HepG2 (cell line): ENCODE results near the gene WWC1. TPM values are rescaled to one million over a fixed set of nuclear protein-coding genes. Genes with fewer than 3 reads are reported as not detected.

Source experiments
- ATAC-seq: fragments of 200-7000 bp; cut with Tn5 transposase; 3 replicates; pipeline ENCODE4 v1.9.1; 2020; ENCODE audit warnings: mild to moderate bottlenecking, moderate library complexity
- BruUV-seq: library from RNA; stranded (reverse); fragments of 400-500 nt; replicated peaks from 2 replicates; lab custom pipeline; 2021; lab: Mats Ljungman, UMichigan
- CTCF ChIA-PET: fragments of 300-600 bp; formaldehyde crosslinking; extraction: SDS; loops from one replicate; lab custom pipeline; 2021; ENCODE audit warnings: low total read pairs, inconsistent platforms, low intra/inter-chr PET ratio; lab: Yijun Ruan, JAX
- POLR2A ChIA-PET: fragments of 350-600 bp; sonication (Branson Sonifier 250); formaldehyde crosslinking; loops from one replicate; lab custom pipeline; 2020; ENCODE audit warnings: antibody characterized with exemption, inconsistent platforms; lab: Yijun Ruan, JAX
- DNase-seq: peaks from one replicate; pipeline ENCODE4 v3.0.0-alpha.2; 2015; ENCODE audit warnings: low spot score
- FAIRE-seq: peaks from 3 replicates; lab custom pipeline; 2011; peaks lifted over from hg19 to GRCh38; lab: Jason Lieb, UNC
- H2AFZ ChIP-seq: one replicate; pipeline ENCODE4 v1.6.1; 2011; ENCODE audit warnings: low read length, inconsistent platforms
- H3K27ac ChIP-seq: fragments of 300-600 bp; 3 replicates; pipeline ENCODE4 v1.8.0; 2011; ENCODE audit warnings: mixed run types, mild to moderate bottlenecking, mixed read lengths, low read length, inconsistent platforms; ENCODE audit not compliant: insufficient read depth; ENCODE audit errors: extremely low read length
- H3K27me3 ChIP-seq, 2 experiments: fragments of 200-600 bp in 1 of 2; 2 replicates in 1 of 2; 3 replicates in 1 of 2; pipeline versions ENCODE4 v1.6.0 to v1.8.0; 2011; ENCODE audit warnings: low read length in 2 of 2, mild to moderate bottlenecking in 2 of 2, moderate library complexity in 2 of 2, inconsistent platforms in 1 of 2; ENCODE audit not compliant: insufficient read depth in 2 of 2, control insufficient read depth in 1 of 2
- H3K36me3 ChIP-seq, 2 experiments: fragments of 200-600 bp in 1 of 2; replicated peaks in 1 of 2; 2 replicates in 1 of 2; 3 replicates in 1 of 2; pipeline versions ENCODE4 v1.5.1 to v1.8.0; 2011; ENCODE audit warnings: low read length in 2 of 2, inconsistent platforms in 1 of 2; ENCODE audit not compliant: insufficient read depth in 2 of 2, control insufficient read depth in 1 of 2
- H3K4me1 ChIP-seq: 2 replicates; pipeline ENCODE4 v1.5.1; 2012; ENCODE audit warnings: low read length, inconsistent platforms; ENCODE audit not compliant: insufficient read depth
- H3K4me2 ChIP-seq: 2 replicates; pipeline ENCODE4 v1.6.0; 2011; ENCODE audit warnings: low read depth, low read length, inconsistent platforms
- H3K4me3 ChIP-seq, 3 experiments: fragments of 200-600 bp in 1 of 3; sonication (generic), shearing (Covaris generic) in 1 of 3; replicated peaks in 1 of 3; 2 replicates each; pipeline ENCODE4 v1.5.1; 2011 to 2016; ENCODE audit warnings: low read length in 3 of 3, inconsistent platforms in 2 of 3, low read depth in 2 of 3, mild to moderate bottlenecking in 2 of 3, control low read depth in 1 of 3, mixed read lengths in 1 of 3; ENCODE audit not compliant: insufficient read depth in 1 of 3
- H3K79me2 ChIP-seq: one replicate; pipeline ENCODE4 v1.6.1; 2011; ENCODE audit warnings: low read length, inconsistent platforms; ENCODE audit not compliant: insufficient read depth
- H3K9ac ChIP-seq: 2 replicates; pipeline ENCODE4 v1.6.0; 2011; ENCODE audit warnings: mild to moderate bottlenecking, low read depth, low read length, inconsistent platforms; ENCODE audit not compliant: insufficient read depth
- H3K9me3 ChIP-seq: 2 replicates; pipeline ENCODE4 v1.5.1; 2012; ENCODE audit warnings: mild to moderate bottlenecking, low read length
- H4K20me1 ChIP-seq: 2 replicates; pipeline ENCODE4 v1.6.0; 2011; ENCODE audit warnings: inconsistent platforms, mild to moderate bottlenecking, low read length, moderate library complexity; ENCODE audit not compliant: insufficient read depth
- KDM1A ChIP-seq: IDR thresholded peaks from 2 replicates; pipeline ENCODE4 v1.6.1; 2016; ENCODE audit warnings: missing compliant biosample characterization
- RBFOX2 ChIP-seq: fragments of 200-400 bp; formaldehyde crosslinking; IDR thresholded peaks from 2 replicates; pipeline ENCODE4 v1.6.1; 2017; ENCODE audit warnings: low read depth, mild to moderate bottlenecking, low read length
- TCF12 ChIP-seq, 2 experiments: fragments of 450-650 bp in 1 of 2; sonication (generic) in 1 of 2; formaldehyde crosslinking in 1 of 2; IDR thresholded peaks; 2 replicates each; pipeline versions ENCODE4 v1.6.1 to v1.8.0; 2017 to 2022; ENCODE audit warnings: antibody characterized with exemption in 1 of 2, mild to moderate bottlenecking in 1 of 2, missing genetic modification reagents in 1 of 2, moderate library complexity in 1 of 2
- ZMYM3 ChIP-seq: sonication (generic); formaldehyde crosslinking; IDR thresholded peaks from 2 replicates; pipeline ENCODE4 v1.5.1; 2020; ENCODE audit warnings: mild to moderate bottlenecking, missing genetic modification reagents
- ZNF629 ChIP-seq: sonication (generic); formaldehyde crosslinking; conservative IDR thresholded peaks from 2 replicates; pipeline ENCODE4 v1.5.0; 2020; ENCODE audit warnings: missing genetic modification reagents
- ZNF841 ChIP-seq: sonication (generic); formaldehyde crosslinking; IDR thresholded peaks from 2 replicates; pipeline ENCODE4 v1.8.1; 2023; ENCODE audit warnings: missing genetic modification reagents, borderline replicate concordance
- WGBS: methylation state at CpG from one replicate; pipeline ENCODE4 v1.1.6; 2017; ENCODE audit warnings: low lambda C conversion rate; 5-methylcytosine and 5-hydroxymethylcytosine counted together
- in situ Hi-C: cut with HindIII; loops from 2 replicates; pipeline ENCODE4 v1.10.0; 2017; ENCODE audit warnings: low pct_unique_long_range_greater_than_20kb; ENCODE audit not compliant: extremely low pct_ligation_motif_present
- intact Hi-C: fragments of 100-400 bp; cut with micrococcal nuclease; formaldehyde crosslinking; loops from one replicate; pipeline ENCODE4 v1.10.0; 2022; ENCODE audit not compliant: unreplicated experiment
- polyA plus RNA-seq, 8 experiments: library from polyadenylated mRNA; depleted of rRNA in 3 of 8; stranded (reverse) in 7 of 8; unstranded in 1 of 8; fragments of >200 nt; fragmentation: Illumina TruSeq in 4 of 8; extraction: Trizol in 4 of 8; gene quantifications; 2 replicates each; pipeline versions ENCODE4 v1.2.1 to v1.2.3, GENCODE V29; 2011 to 2016; ENCODE audit warnings: low read depth in 4 of 8, missing spikeins in 1 of 8, mixed read lengths in 1 of 8; ENCODE audit not compliant: insufficient read depth in 1 of 8
- total RNA-seq, 5 experiments: library from RNA; depleted of rRNA; stranded (reverse); fragments of >200 nt; fragmentation: Illumina TruSeq; extraction: Trizol; gene quantifications; 2 replicates each; pipeline ENCODE4 v1.2.3, GENCODE V29; 2016; ENCODE audit warnings: low read depth in 1 of 5
- TF ChIP-seq, protein P1 (sequence below): sonication (generic); formaldehyde crosslinking; IDR thresholded peaks from 2 replicates; pipeline ENCODE4 v1.4.0; 2020; ENCODE audit warnings: missing genetic modification reagents, borderline replicate concordance
- TF ChIP-seq, protein P2 (sequence below): sonication (generic); formaldehyde crosslinking; IDR thresholded peaks from 2 replicates; pipeline ENCODE4 v1.4.0; 2020; ENCODE audit warnings: missing genetic modification reagents, borderline replicate concordance

The WWC1 gene
- total and polyA plus RNA-seq, 2 of the 13 experiments (the other 11 are each of a cell fraction or from before 2014, with no cell fraction given), result 8.3 to 17.9 TPM

DNA sequence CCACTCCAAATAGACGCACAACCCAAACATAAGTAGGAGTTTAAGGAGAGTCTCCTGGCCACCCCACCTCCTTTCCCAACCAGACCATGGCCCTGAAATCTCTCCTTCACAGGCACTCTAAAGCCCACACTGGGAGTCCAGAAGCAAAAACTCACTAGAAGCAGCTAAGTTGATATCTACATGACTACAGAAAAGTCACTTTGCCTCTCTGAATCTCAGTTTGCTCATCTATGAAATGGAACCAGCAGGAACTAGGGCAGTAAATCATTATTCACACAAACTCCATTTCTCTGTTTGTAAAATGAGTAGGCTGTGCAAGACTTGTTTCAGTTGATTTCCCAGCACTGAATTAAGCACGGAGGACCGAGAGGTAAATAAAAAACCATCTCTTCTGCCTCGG lies 4.1 kb upstream of the WWC1 start:
- in situ Hi-C loops, result no loop called here
- TF ChIP-seq, protein P1, sequence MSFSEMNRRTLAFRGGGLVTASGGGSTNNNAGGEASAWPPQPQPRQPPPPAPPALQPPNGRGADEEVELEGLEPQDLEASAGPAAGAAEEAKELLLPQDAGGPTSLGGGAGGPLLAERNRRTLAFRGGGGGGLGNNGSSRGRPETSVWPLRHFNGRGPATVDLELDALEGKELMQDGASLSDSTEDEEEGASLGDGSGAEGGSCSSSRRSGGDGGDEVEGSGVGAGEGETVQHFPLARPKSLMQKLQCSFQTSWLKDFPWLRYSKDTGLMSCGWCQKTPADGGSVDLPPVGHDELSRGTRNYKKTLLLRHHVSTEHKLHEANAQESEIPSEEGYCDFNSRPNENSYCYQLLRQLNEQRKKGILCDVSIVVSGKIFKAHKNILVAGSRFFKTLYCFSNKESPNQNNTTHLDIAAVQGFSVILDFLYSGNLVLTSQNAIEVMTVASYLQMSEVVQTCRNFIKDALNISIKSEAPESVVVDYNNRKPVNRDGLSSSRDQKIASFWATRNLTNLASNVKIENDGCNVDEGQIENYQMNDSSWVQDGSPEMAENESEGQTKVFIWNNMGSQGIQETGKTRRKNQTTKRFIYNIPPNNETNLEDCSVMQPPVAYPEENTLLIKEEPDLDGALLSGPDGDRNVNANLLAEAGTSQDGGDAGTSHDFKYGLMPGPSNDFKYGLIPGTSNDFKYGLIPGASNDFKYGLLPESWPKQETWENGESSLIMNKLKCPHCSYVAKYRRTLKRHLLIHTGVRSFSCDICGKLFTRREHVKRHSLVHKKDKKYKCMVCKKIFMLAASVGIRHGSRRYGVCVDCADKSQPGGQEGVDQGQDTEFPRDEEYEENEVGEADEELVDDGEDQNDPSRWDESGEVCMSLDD, result no peak
- TF ChIP-seq RBFOX2, result no peak
- no peak for TF ChIP-seq KDM1A (CRISPR knock-in tag)
- no peak for TF ChIP-seq ZNF841 (CRISPR knock-in tag)
- TF ChIP-seq TCF12 (IDR thresholded peaks at IDR 0.05), result no peak
- no peak for TF ChIP-seq TCF12 (CRISPR knock-in tag; IDR thresholded peaks at IDR 0.05)
- TF ChIP-seq, protein P2, sequence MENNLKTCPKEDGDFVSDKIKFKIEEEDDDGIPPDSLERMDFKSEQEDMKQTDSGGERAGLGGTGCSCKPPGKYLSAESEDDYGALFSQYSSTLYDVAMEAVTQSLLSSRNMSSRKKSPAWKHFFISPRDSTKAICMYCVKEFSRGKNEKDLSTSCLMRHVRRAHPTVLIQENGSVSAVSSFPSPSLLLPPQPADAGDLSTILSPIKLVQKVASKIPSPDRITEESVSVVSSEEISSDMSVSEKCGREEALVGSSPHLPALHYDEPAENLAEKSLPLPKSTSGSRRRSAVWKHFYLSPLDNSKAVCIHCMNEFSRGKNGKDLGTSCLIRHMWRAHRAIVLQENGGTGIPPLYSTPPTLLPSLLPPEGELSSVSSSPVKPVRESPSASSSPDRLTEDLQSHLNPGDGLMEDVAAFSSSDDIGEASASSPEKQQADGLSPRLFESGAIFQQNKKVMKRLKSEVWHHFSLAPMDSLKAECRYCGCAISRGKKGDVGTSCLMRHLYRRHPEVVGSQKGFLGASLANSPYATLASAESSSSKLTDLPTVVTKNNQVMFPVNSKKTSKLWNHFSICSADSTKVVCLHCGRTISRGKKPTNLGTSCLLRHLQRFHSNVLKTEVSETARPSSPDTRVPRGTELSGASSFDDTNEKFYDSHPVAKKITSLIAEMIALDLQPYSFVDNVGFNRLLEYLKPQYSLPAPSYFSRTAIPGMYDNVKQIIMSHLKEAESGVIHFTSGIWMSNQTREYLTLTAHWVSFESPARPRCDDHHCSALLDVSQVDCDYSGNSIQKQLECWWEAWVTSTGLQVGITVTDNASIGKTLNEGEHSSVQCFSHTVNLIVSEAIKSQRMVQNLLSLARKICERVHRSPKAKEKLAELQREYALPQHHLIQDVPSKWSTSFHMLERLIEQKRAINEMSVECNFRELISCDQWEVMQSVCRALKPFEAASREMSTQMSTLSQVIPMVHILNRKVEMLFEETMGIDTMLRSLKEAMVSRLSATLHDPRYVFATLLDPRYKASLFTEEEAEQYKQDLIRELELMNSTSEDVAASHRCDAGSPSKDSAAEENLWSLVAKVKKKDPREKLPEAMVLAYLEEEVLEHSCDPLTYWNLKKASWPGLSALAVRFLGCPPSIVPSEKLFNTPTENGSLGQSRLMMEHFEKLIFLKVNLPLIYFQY (CRISPR knock-in tag), result no peak
- peak; percentile 93 for TF ChIP-seq ZNF629 (CRISPR knock-in tag)
- TF ChIP-seq ZMYM3, result peak; percentile 38; the same call in 1 of the 2 replicates
- no peak overlapping the region for H3K4me3 ChIP-seq
- H3K27ac ChIP-seq, result no peak overlapping the region
- ChIA-PET POLR2A (no interaction called here), CTCF (no interaction called here)
- no peaks in the 10 kb centered on the region for H4K20me1 ChIP-seq
- no TSS peak for BruUV-seq
- peaks cover 42% of the 10 kb centered on the region for H3K4me1 ChIP-seq
- H3K9ac ChIP-seq, result no peak overlapping the region
- 75% methylated on average over 4 of the region's 4 CpGs for WGBS
- no peaks in the 10 kb centered on the region for H3K27me3 ChIP-seq
- peaks cover 2% of the 10 kb centered on the region for H3K79me2 ChIP-seq
- H3K9me3 ChIP-seq, result peaks cover 6% of the 10 kb centered on the region; the same call in 1 of the 2 replicates
- FAIRE-seq, result no peak
- H3K4me2 ChIP-seq, result no peak overlapping the region
- H3K36me3 ChIP-seq, result no peaks in the 10 kb centered on the region
- H2AFZ ChIP-seq, result no peak overlapping the region
- no peak for ATAC-seq
- no peak for DNase-seq
- intact Hi-C loops, result no loop called here
